Upper lobe of left lung (tissue), 6 donors: ENCODE results near the gene MYBL2. TPM values are rescaled to one million over a fixed set of nuclear protein-coding genes. Genes with fewer than 3 reads are reported as not detected.
"Not testable (repeated sequence)": the region's sequence is repeated elsewhere in the genome, so short reads cannot be mapped to it uniquely, and the experiment has no call there.

Source experiments
- ATAC-seq, 2 donors: fragments of 200-7000 bp; cut with Tn5 transposase; one replicate each; pipeline ENCODE4 v1.9.1; 2022; ENCODE audit warnings: mild to moderate bottlenecking in 2 of 2, moderate library complexity in 2 of 2; ENCODE audit not compliant: low FRiP score in 2 of 2
- DNase-seq, 2 donors: peaks; one replicate each; pipeline ENCODE4 v3.0.0-alpha.2; 2019 to 2020
- H3K27ac ChIP-seq, 4 donors: fragments of 200-600 bp; sonication (generic); one replicate each; pipeline ENCODE4 v1.5.1; 2016 to 2019
- H3K27me3 ChIP-seq, 4 donors: fragments of 200-600 bp; sonication (generic); one replicate each; pipeline ENCODE4 v1.5.1; 2017 to 2019
- H3K36me3 ChIP-seq, 4 donors: fragments of 200-600 bp; sonication (generic); one replicate each; pipeline ENCODE4 v1.5.1; 2016 to 2019
- H3K4me1 ChIP-seq, 4 donors: fragments of 200-600 bp; sonication (generic); one replicate each; pipeline ENCODE4 v1.5.1; 2018 to 2019
- H3K4me3 ChIP-seq, 4 donors: fragments of 200-600 bp; sonication (generic); one replicate each; pipeline ENCODE4 v1.5.1; 2017 to 2019; ENCODE audit warnings: mild to moderate bottlenecking in 2 of 4, moderate library complexity in 1 of 4
- H3K9me3 ChIP-seq, 4 donors: fragments of 200-600 bp; sonication (generic); one replicate each; pipeline ENCODE4 v1.5.1; 2018 to 2019
- CTCF ChIP-seq, 6 experiments: fragments of 450-650 bp in 4 of 6; fragments of 200-600 bp in 2 of 6; sonication (generic) in 2 of 6; IDR thresholded peaks; one replicate each; pipeline ENCODE4 v1.5.1; 2016 to 2019; ENCODE audit warnings: antibody characterized with exemption in 6 of 6
- EP300 ChIP-seq, 4 donors: sonication (generic); formaldehyde crosslinking; IDR thresholded peaks; one replicate each; pipeline ENCODE4 v1.5.1; 2017; ENCODE audit warnings: antibody characterized with exemption in 4 of 4, control low read depth in 2 of 4
- POLR2A ChIP-seq, 4 donors: fragments of 450-650 bp; IDR thresholded peaks; one replicate each; pipeline ENCODE4 v1.5.1; 2016 to 2017; ENCODE audit warnings: antibody characterized with exemption in 4 of 4, mild to moderate bottlenecking in 2 of 4
- POLR2AphosphoS5 ChIP-seq, 2 donors: sonication (generic); formaldehyde crosslinking; IDR thresholded peaks; one replicate each; pipeline ENCODE4 v1.5.1; 2017; ENCODE audit warnings: antibody characterized with exemption in 2 of 2
- WGBS, 2 donors: methylation state at CpG; one replicate each; pipeline ENCODE4 v1.1.5; 2017 to 2018; 5-methylcytosine and 5-hydroxymethylcytosine counted together
- total RNA-seq, 6 donors: library from RNA; depleted of rRNA in 4 of 6; stranded (reverse); fragments of >200 nt in 4 of 6; gene quantifications; one replicate each; pipeline versions ENCODE4 v1.1.0 to v1.2.1, GENCODE V29; 2016 to 2021
- donor health status: DM: no; HTN: no; CAD: no; lungs with moderate emphysema.
- donor health status: DM: no; HTN: yes; CAD: no; lungs with severe emphysema.

The MYBL2 gene
- total RNA-seq, 6 donors from 2014 or later, result under 0.01 to 3.5 (median 1.4) TPM

- TF ChIP-seq CTCF (IDR thresholded peaks at IDR 0.05) (no peak), EP300 (IDR thresholded peaks at IDR 0.05) (no peak), POLR2AphosphoS5 (IDR thresholded peaks at IDR 0.05) (no peak), POLR2A (IDR thresholded peaks at IDR 0.05) (no peak)
- no peak for ATAC-seq
Measured at GRCh38 chr20:43650997-43651525, 15.9 kb upstream of the MYBL2 start.

GRCh38 chr20:43651650-43652184, 15.2 kb upstream of the MYBL2 start:
- not testable (repeated sequence) for DNase-seq, H3K4me1 ChIP-seq, ATAC-seq, H3K27me3 ChIP-seq, H3K4me3 ChIP-seq, H3K27ac ChIP-seq, H3K9me3 ChIP-seq
- H3K36me3 ChIP-seq, result peaks cover 6 to 17% (median 8%) of the 10 kb centered on the region in 4 donors
- WGBS, 2 donors, result 95% methylated on average over 10 of the region's 10 CpGs

More at GRCh38 chr20:43650997-43651525, 15.9 kb upstream of the MYBL2 start:
- Histone ChIP-seq H3K9me3 (no peaks in the 10 kb centered on the region), H3K4me1 (no peaks in the 10 kb centered on the region), H3K27ac (no peak overlapping the region), H3K27me3 (no peaks in the 10 kb centered on the region), H3K36me3 (peaks cover 10 to 23% (median 14%) of the 10 kb centered on the region in 4 donors), H3K4me3 (no peak overlapping the region)
- WGBS, 2 donors, result 61 to 66% methylated on average over 3 of the region's 3 CpGs
- no peak for DNase-seq

- WGBS, 2 donors, result 92 to 96% methylated on average over 3 of the region's 3 CpGs
- no peak overlapping the region for H3K27ac ChIP-seq
- H3K4me1 ChIP-seq, result peaks cover 0 to 17% (median 5%) of the 10 kb centered on the region in 4 donors
- no peak overlapping the region for H3K4me3 ChIP-seq
- TF ChIP-seq CTCF (IDR thresholded peaks at IDR 0.05) (no peak), POLR2AphosphoS5 (IDR thresholded peaks at IDR 0.05) (no peak), EP300 (IDR thresholded peaks at IDR 0.05) (no peak), POLR2A (IDR thresholded peaks at IDR 0.05) (no peak)
- H3K9me3 ChIP-seq, result no peaks in the 10 kb centered on the region
- no peak for ATAC-seq
- H3K36me3 ChIP-seq, result no peaks in the 10 kb centered on the region
- DNase-seq, result no peak
- H3K27me3 ChIP-seq, result no peaks in the 10 kb centered on the region
Measured at GRCh38 chr20:43653966-43654365, 12.9 kb upstream of the MYBL2 start.

GRCh38 chr20:43655176-43655575, 11.7 kb upstream of the MYBL2 start:
- H3K27me3 ChIP-seq, DNase-seq, H3K4me3 ChIP-seq, H3K36me3 ChIP-seq, H3K27ac ChIP-seq, H3K9me3 ChIP-seq, ATAC-seq: not testable (repeated sequence)
- peaks cover 0 to 17% (median 5%) of the 10 kb centered on the region in 4 donors for H3K4me1 ChIP-seq
- 92 to 94% methylated on average over 6 of the region's 6 CpGs for WGBS, 2 donors

- H3K4me1 ChIP-seq, result peaks cover 0 to 17% (median 5%) of the 10 kb centered on the region in 4 donors
- H3K9me3 ChIP-seq, result no peaks in the 10 kb centered on the region
- no peak overlapping the region for H3K4me3 ChIP-seq
- no peaks in the 10 kb centered on the region for H3K27me3 ChIP-seq
- DNase-seq (no peak), ATAC-seq (no peak)
- H3K27ac ChIP-seq, result no peak overlapping the region
- TF ChIP-seq POLR2A (IDR thresholded peaks at IDR 0.05) (no peak), EP300 (IDR thresholded peaks at IDR 0.05) (no peak), CTCF (IDR thresholded peaks at IDR 0.05) (no peak), POLR2AphosphoS5 (IDR thresholded peaks at IDR 0.05) (no peak)
- H3K36me3 ChIP-seq, result no peaks in the 10 kb centered on the region
- WGBS, 2 donors, result 78 to 84% methylated on average over 3 of the region's 3 CpGs
Measured at GRCh38 chr20:43655937-43656336, 11.0 kb upstream of the MYBL2 start.
